MM.1S (cell line): Measurements from ENCODE around the gene TMEM156.

Experiments used
- CTCF ChIP-seq: fragments of 300-600 bp; sonication (generic); IDR thresholded peaks from 2 replicates; pipeline ENCODE4 v1.5.1; 2016; ENCODE audit warnings: antibody characterized with exemption, low read length, mixed read lengths
- EZH2 ChIP-seq: fragments of 300-600 bp; sonication (generic); optimal IDR thresholded peaks from 2 replicates; pipeline ENCODE3; 2017; ENCODE audit warnings: low read depth, mild to moderate bottlenecking, antibody characterized with exemption, low read length, mixed read lengths
- EZH2phosphoT487 ChIP-seq: fragments of 300-600 bp; sonication (generic); IDR thresholded peaks from 2 replicates; pipeline ENCODE4 v1.6.1; 2018; ENCODE audit warnings: antibody characterized with exemption, low read length

- TF ChIP-seq EZH2 (no peak), CTCF (no peak), EZH2phosphoT487 (no peak)
Observed at GRCh38 chr4:38925492-38926413, 106.5 kb downstream of the TMEM156 start.
